HG02678 (cell line): ENCODE measurements around the gene PPP1R37.

Experiments used
- ATAC-seq: cut with Tn5 transposase; IDR thresholded peaks from one replicate; pipeline ENCODE4 v1.9.1; 2021; ENCODE audit warnings: mild to moderate bottlenecking, moderate library complexity; ENCODE audit not compliant: unreplicated experiment

Gene PPP1R37

DNA sequence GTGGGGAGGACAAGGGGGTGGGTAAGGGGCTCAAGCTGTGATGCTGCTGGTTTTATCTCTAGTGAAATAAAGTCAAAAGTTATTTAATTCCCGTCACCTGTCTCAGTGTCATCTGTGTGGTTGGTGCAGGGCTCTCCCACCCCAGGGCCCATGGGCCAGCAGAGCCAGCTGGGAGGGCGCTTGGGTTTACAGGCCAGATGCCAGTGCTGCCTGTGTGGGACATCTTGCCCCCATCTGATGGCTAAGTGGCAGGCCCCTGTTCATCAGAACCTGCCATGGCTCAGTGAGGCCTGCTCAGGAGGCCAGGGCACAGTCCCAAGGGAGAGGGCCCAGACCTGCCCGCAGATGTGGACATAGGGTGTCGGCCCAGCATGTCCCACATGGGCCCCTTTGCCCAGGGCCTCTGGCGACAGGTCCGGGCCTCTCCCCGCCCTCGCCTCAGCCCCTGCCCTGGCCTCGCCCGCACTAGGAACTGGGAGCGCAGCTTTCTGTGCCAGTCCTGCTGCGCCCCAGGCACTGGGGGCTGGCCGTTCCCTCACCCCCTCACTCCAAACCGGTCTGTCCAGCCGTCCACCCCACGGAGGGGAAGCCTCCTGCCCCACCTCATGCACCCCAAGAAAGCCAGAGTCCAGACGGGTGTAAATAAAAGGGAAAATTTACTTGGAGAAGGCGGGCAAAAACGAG lies 22.0 kb upstream of the PPP1R37 start:
- ATAC-seq = no peak

- ATAC-seq = no peak
Observed at GRCh38 chr19:45071545-45071938, 21.4 kb upstream of the PPP1R37 start.

- no peak for ATAC-seq
Observed at GRCh38 chr19:45071969-45072790, 20.8 kb upstream of the PPP1R37 start.

DNA sequence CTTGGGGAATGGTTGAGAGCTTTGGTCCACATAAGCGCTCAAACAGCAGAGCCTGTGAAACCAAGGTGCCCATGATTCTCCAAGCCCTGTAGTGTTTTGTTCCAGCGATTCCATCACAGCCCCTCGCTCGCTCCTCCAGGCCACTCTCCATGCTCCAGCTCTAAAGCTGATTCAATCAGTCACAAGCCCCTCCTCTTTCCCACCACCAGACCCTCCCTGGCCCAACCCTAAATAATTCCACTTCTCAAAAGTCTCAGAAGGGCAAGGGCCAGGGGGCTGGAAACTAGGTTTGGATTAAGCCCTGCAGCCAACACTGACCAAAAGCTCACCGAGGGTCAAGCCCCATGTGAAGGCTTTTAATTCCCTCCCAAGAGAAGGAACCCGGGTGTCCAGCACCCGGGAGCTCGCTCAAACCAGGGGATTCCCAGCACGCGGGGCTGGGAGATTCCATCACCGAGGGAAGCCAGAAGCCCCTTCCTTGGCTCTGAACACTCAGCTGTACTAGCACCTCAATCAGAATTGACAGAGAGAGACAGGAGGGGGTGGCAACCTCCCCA lies 18.2 kb upstream of the PPP1R37 start:
- ATAC-seq = no peak

- ATAC-seq = peak; percentile 66
Observed at GRCh38 chr19:45075301-45076028, 17.5 kb upstream of the PPP1R37 start.

GRCh38 chr19:45076029-45076850 lies 16.7 kb upstream of the PPP1R37 start, which contains the start of gene ZNF296:
ZNF296 (minus strand) TSS chr19:45076478; CDS start chr19:45076373, 105 bp downstream.
- ATAC-seq = peak; percentile 43

- ATAC-seq = no peak
Observed at GRCh38 chr19:45076851-45077730, 15.9 kb upstream of the PPP1R37 start.

GRCh38 chr19:45078390-45079062 lies 14.5 kb upstream of the PPP1R37 start:
- ATAC-seq = no peak

DNA sequence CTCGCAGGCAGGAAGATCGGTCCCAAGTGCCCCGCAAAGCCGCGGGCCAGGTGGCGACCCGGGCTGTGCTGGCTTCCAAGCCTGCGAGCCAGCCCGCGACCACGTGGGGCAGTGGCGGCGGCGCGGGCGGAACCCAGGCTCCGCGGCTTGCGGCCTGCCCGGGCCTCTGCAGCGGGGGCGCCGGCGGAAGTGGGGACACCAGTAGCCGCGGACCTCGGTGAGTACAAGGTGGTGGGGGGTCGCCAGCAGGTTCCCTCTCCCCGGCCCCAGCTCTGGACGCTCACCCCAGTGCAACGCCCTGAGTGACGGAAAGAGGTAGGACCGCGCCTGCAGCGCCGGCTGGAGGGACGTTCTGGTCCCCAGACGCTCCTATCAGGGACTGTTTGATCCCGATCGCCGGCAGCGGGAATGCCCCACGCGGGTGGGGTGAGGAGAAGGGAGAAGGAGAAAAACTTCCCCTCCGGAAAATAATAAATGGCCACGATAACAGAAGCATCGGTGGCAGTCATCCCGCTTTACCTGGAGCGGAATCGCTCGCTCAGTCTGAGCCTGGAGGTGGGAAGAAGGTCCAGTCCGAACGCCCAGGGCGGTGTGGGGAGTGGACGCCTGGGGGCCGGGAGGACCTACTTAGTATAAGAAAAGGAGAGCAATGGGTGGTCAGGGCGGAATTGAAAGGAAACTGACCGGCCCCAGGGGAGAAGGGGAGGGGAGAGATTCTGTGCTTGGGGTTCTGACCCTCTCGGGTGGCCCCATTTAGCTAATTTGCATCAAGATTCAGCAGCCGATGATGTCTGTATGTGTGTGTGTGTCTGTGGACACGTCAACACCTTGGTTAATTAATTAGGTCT lies 13.7 kb upstream of the PPP1R37 start, which contains the start of gene GEMIN7:
GEMIN7 (plus strand) TSS at position 198 of the 848 bp plus-strand sequence. CDS start 10,855 bp downstream, outside the sequence.
- ATAC-seq = no peak

DNA sequence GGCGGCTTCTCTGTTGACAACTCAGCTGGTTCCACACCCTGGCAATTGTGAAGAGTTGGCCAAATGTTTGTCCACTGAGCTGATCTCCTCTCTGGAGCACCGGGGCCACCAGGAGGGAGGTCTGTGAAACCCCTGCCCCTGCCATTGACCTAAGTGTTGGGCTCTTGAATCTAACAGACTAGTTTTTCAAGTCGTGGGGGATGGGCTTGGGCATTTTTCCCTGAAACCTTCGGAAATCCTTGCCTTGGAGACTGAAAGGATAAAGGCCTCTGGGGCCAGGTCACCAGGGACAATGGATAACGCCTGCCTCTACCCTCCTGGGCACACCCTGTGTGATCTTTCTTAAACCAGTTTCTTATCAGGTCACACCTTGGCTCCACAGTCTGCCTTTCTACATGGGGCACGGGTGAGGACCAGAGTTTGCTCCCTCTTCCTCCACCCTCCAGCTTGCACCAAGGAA lies 13.0 kb upstream of the PPP1R37 start:
- ATAC-seq = no peak

GRCh38 chr19:45082170-45082569 lies 10.8 kb upstream of the PPP1R37 start:
- no peak for ATAC-seq

DNA sequence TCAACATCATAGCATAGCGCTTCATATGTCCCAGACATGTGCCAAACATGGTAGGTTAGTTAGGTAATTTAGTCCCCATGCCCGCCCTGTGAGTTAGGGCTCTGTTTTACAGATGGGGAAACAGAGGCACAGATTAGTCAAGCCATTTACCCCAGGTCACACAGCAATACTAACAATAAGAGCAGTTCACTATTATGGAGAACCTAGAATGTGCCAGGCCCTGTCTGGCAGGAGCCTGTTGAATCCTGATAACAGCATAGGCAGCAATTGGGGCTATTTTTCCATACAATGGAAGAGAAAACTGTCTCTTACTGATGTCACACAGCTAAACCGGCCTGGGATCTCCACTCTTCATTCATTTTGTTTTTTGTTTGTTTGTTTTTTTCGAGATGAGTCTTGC lies 6.5 kb upstream of the PPP1R37 start:
- no peak for ATAC-seq

DNA sequence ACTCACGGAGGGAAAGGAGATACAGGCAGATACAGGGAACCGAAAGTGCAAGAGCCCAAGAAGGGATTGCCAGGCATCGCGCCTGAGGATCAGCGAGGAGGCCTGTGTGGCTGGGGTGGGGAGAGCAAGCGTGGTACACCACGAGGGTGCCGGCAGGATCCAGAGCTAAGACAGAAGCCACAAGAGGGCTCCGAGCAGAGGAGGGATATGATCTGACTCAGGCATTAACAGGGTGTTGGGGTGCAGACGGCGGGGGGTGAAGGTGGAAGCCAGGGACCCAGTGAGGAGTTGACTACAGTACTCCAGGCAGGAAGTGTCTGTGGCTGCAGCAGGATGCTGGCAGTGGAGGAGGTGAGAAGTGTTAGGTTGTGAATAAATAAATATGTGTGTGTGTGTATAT lies 5.4 kb upstream of the PPP1R37 start:
- ATAC-seq = no peak

DNA sequence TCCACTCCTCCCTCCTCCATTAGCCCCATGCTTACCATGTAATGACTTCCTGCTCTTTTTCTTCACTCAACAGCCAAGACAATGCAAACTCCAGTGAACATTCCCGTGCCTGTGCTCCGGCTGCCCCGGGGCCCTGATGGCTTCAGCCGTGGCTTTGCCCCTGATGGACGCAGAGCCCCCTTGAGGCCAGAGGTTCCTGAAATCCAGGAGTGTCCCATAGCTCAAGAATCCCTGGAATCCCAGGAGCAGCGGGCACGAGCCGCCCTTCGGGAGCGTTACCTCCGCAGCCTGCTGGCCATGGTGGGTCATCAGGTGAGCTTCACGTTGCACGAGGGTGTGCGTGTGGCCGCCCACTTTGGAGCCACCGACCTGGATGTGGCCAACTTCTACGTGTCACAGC lies 2.9 kb upstream of the PPP1R37 start:
- ATAC-seq = no peak

DNA sequence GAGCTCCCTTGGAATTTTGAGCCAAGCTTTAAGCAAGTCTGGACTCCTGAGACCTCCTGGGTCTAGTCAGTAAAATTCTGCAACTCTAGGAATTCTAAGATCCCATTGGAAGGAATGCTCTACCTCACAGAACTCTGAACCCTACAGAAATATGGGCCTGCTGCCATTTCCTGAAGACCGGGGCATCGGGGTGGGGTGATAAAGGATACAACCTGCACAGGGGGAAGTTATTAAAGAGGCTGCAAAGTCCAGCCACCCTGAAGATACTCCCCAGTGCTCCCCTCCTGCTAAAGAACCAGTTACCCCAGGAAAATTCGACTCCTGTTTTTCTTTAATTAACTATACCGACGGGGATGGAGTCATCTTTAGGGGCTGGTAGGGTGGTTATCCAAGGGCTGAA lies 2.4 kb upstream of the PPP1R37 start:
- no peak for ATAC-seq

GRCh38 chr19:45091031-45091923 lies 1.7 kb upstream of the PPP1R37 start:
- ATAC-seq = peak; percentile 70

GRCh38 chr19:45094137-45094536 lies 1.2 kb downstream of the PPP1R37 start:
- ATAC-seq = no peak
